HepG2 (cell line): ENCODE measurements around the gene BLVRA. TPM values are rescaled to one million over a fixed set of nuclear protein-coding genes. Genes with fewer than 3 reads are reported as not detected.

Source experiments
- ATAC-seq: fragments of 200-7000 bp; cut with Tn5 transposase; 3 replicates; pipeline ENCODE4 v1.9.1; 2020; ENCODE audit warnings: mild to moderate bottlenecking, moderate library complexity
- BruUV-seq: library from RNA; stranded (reverse); fragments of 400-500 nt; replicated peaks from 2 replicates; lab custom pipeline; 2021; lab: Mats Ljungman, UMichigan
- CTCF ChIA-PET: fragments of 300-600 bp; formaldehyde crosslinking; extraction: SDS; loops from one replicate; lab custom pipeline; 2021; ENCODE audit warnings: low total read pairs, inconsistent platforms, low intra/inter-chr PET ratio; lab: Yijun Ruan, JAX
- POLR2A ChIA-PET: fragments of 350-600 bp; sonication (Branson Sonifier 250); formaldehyde crosslinking; loops from one replicate; lab custom pipeline; 2020; ENCODE audit warnings: antibody characterized with exemption, inconsistent platforms; lab: Yijun Ruan, JAX
- DNase-seq: peaks from one replicate; pipeline ENCODE4 v3.0.0-alpha.2; 2015; ENCODE audit warnings: low spot score
- FAIRE-seq: peaks from 3 replicates; lab custom pipeline; 2011; peaks lifted over from hg19 to GRCh38; lab: Jason Lieb, UNC
- H2AFZ ChIP-seq: one replicate; pipeline ENCODE4 v1.6.1; 2011; ENCODE audit warnings: low read length, inconsistent platforms
- H3K27ac ChIP-seq: fragments of 300-600 bp; 3 replicates; pipeline ENCODE4 v1.8.0; 2011; ENCODE audit warnings: mixed run types, mild to moderate bottlenecking, mixed read lengths, low read length, inconsistent platforms; ENCODE audit not compliant: insufficient read depth; ENCODE audit errors: extremely low read length
- H3K27me3 ChIP-seq, 2 experiments: fragments of 200-600 bp in 1 of 2; 2 replicates in 1 of 2; 3 replicates in 1 of 2; pipeline versions ENCODE4 v1.6.0 to v1.8.0; 2011; ENCODE audit warnings: low read length in 2 of 2, mild to moderate bottlenecking in 2 of 2, moderate library complexity in 2 of 2, inconsistent platforms in 1 of 2; ENCODE audit not compliant: insufficient read depth in 2 of 2, control insufficient read depth in 1 of 2
- H3K36me3 ChIP-seq, 2 experiments: fragments of 200-600 bp in 1 of 2; replicated peaks in 1 of 2; 2 replicates in 1 of 2; 3 replicates in 1 of 2; pipeline versions ENCODE4 v1.5.1 to v1.8.0; 2011; ENCODE audit warnings: low read length in 2 of 2, inconsistent platforms in 1 of 2; ENCODE audit not compliant: insufficient read depth in 2 of 2, control insufficient read depth in 1 of 2
- H3K4me1 ChIP-seq: 2 replicates; pipeline ENCODE4 v1.5.1; 2012; ENCODE audit warnings: low read length, inconsistent platforms; ENCODE audit not compliant: insufficient read depth
- H3K4me2 ChIP-seq: 2 replicates; pipeline ENCODE4 v1.6.0; 2011; ENCODE audit warnings: low read depth, low read length, inconsistent platforms
- H3K4me3 ChIP-seq, 3 experiments: fragments of 200-600 bp in 1 of 3; sonication (generic), shearing (Covaris generic) in 1 of 3; replicated peaks in 1 of 3; 2 replicates each; pipeline ENCODE4 v1.5.1; 2011 to 2016; ENCODE audit warnings: low read length in 3 of 3, inconsistent platforms in 2 of 3, low read depth in 2 of 3, mild to moderate bottlenecking in 2 of 3, control low read depth in 1 of 3, mixed read lengths in 1 of 3; ENCODE audit not compliant: insufficient read depth in 1 of 3
- H3K79me2 ChIP-seq: one replicate; pipeline ENCODE4 v1.6.1; 2011; ENCODE audit warnings: low read length, inconsistent platforms; ENCODE audit not compliant: insufficient read depth
- H3K9ac ChIP-seq: 2 replicates; pipeline ENCODE4 v1.6.0; 2011; ENCODE audit warnings: mild to moderate bottlenecking, low read depth, low read length, inconsistent platforms; ENCODE audit not compliant: insufficient read depth
- H3K9me3 ChIP-seq: 2 replicates; pipeline ENCODE4 v1.5.1; 2012; ENCODE audit warnings: mild to moderate bottlenecking, low read length
- H4K20me1 ChIP-seq: 2 replicates; pipeline ENCODE4 v1.6.0; 2011; ENCODE audit warnings: inconsistent platforms, mild to moderate bottlenecking, low read length, moderate library complexity; ENCODE audit not compliant: insufficient read depth
- AKAP8 ChIP-seq: sonication (generic); formaldehyde crosslinking; IDR thresholded peaks from 2 replicates; pipeline ENCODE4 v1.5.1; 2020; ENCODE audit warnings: mild to moderate bottlenecking, missing genetic modification reagents
- BATF2 ChIP-seq: sonication (generic); formaldehyde crosslinking; IDR thresholded peaks from 2 replicates; pipeline ENCODE4 v1.8.0; 2022; ENCODE audit warnings: mild to moderate bottlenecking, missing genetic modification reagents, moderate library complexity
- DZIP1 ChIP-seq: sonication (generic); formaldehyde crosslinking; IDR thresholded peaks from 2 replicates; pipeline ENCODE4 v1.5.0; 2020; ENCODE audit warnings: mild to moderate bottlenecking, missing genetic modification reagents
- GLMP ChIP-seq: sonication (generic); formaldehyde crosslinking; IDR thresholded peaks from 2 replicates; pipeline ENCODE4 v1.9.0; 2021; ENCODE audit warnings: missing genetic modification reagents, mild to moderate bottlenecking, borderline replicate concordance
- MAFG ChIP-seq: sonication (generic); formaldehyde crosslinking; IDR thresholded peaks from 2 replicates; pipeline ENCODE4 v1.5.1; 2020; ENCODE audit warnings: mild to moderate bottlenecking, missing genetic modification reagents
- MYPOP ChIP-seq: sonication (generic); formaldehyde crosslinking; IDR thresholded peaks from 2 replicates; pipeline ENCODE4 v1.8.1; 2023; ENCODE audit warnings: mild to moderate bottlenecking, moderate library complexity, missing genetic modification reagents
- NR0B2 ChIP-seq: sonication (generic); formaldehyde crosslinking; IDR thresholded peaks from 2 replicates; pipeline ENCODE4 v1.4.0; 2020; ENCODE audit warnings: mild to moderate bottlenecking, missing genetic modification reagents
- PAWR ChIP-seq: sonication (generic); formaldehyde crosslinking; IDR thresholded peaks from 2 replicates; pipeline ENCODE4 v1.4.0; 2020; ENCODE audit warnings: missing genetic modification reagents, mild to moderate bottlenecking, borderline replicate concordance
- RELA ChIP-seq: sonication (generic); formaldehyde crosslinking; IDR thresholded peaks from 2 replicates; pipeline ENCODE4 v1.4.0; 2020; ENCODE audit warnings: missing genetic modification reagents
- SALL2 ChIP-seq: sonication (generic); formaldehyde crosslinking; IDR thresholded peaks from 2 replicates; pipeline ENCODE4 v1.8.1; 2023; ENCODE audit warnings: mild to moderate bottlenecking, missing genetic modification reagents, inconsistent platforms
- SMAD1 ChIP-seq: sonication (generic); formaldehyde crosslinking; IDR thresholded peaks from 2 replicates; pipeline ENCODE4 v1.4.0; 2020; ENCODE audit warnings: missing genetic modification reagents, low read depth, mild to moderate bottlenecking, borderline replicate concordance
- TEF ChIP-seq: sonication (generic); formaldehyde crosslinking; IDR thresholded peaks from 2 replicates; pipeline ENCODE4 v1.5.0; 2020; ENCODE audit warnings: missing genetic modification reagents
- ZFP36L2 ChIP-seq: sonication (generic); formaldehyde crosslinking; IDR thresholded peaks from 2 replicates; pipeline ENCODE4 v1.4.0; 2020; ENCODE audit warnings: missing genetic modification reagents
- ZNF124 ChIP-seq: sonication (generic); formaldehyde crosslinking; IDR thresholded peaks from 2 replicates; pipeline ENCODE4 v1.4.0; 2020; ENCODE audit warnings: missing genetic modification reagents
- ZNF354B ChIP-seq: sonication (generic); formaldehyde crosslinking; IDR thresholded peaks from 2 replicates; pipeline ENCODE4 v1.8.0; 2022; ENCODE audit warnings: mild to moderate bottlenecking, missing genetic modification reagents
- ZNF432 ChIP-seq: sonication (generic); formaldehyde crosslinking; IDR thresholded peaks from 2 replicates; pipeline ENCODE4 v1.5.0; 2020; ENCODE audit warnings: missing genetic modification reagents, mild to moderate bottlenecking, borderline replicate concordance
- WGBS: methylation state at CpG from one replicate; pipeline ENCODE4 v1.1.6; 2017; ENCODE audit warnings: low lambda C conversion rate; 5-methylcytosine and 5-hydroxymethylcytosine counted together
- in situ Hi-C: cut with HindIII; loops from 2 replicates; pipeline ENCODE4 v1.10.0; 2017; ENCODE audit warnings: low pct_unique_long_range_greater_than_20kb; ENCODE audit not compliant: extremely low pct_ligation_motif_present
- intact Hi-C: fragments of 100-400 bp; cut with micrococcal nuclease; formaldehyde crosslinking; loops from one replicate; pipeline ENCODE4 v1.10.0; 2022; ENCODE audit not compliant: unreplicated experiment
- polyA plus RNA-seq, 8 experiments: library from polyadenylated mRNA; depleted of rRNA in 3 of 8; stranded (reverse) in 7 of 8; unstranded in 1 of 8; fragments of >200 nt; fragmentation: Illumina TruSeq in 4 of 8; extraction: Trizol in 4 of 8; gene quantifications; 2 replicates each; pipeline versions ENCODE4 v1.2.1 to v1.2.3, GENCODE V29; 2011 to 2016; ENCODE audit warnings: low read depth in 4 of 8, missing spikeins in 1 of 8, mixed read lengths in 1 of 8; ENCODE audit not compliant: insufficient read depth in 1 of 8
- total RNA-seq, 5 experiments: library from RNA; depleted of rRNA; stranded (reverse); fragments of >200 nt; fragmentation: Illumina TruSeq; extraction: Trizol; gene quantifications; 2 replicates each; pipeline ENCODE4 v1.2.3, GENCODE V29; 2016; ENCODE audit warnings: low read depth in 1 of 5

Gene BLVRA
- total and polyA plus RNA-seq, 2 of the 13 experiments (the other 11 are each of a cell fraction or from before 2014, with no cell fraction given) = 39.2 to 64.2 TPM

GRCh38 chr7:43729214-43729923, 29.1 kb upstream of the BLVRA start, which contains the start of gene COA1:
Gene COA1 (minus strand): TSS chr7:43729523. CDS start chr7:43648614, 80,909 bp downstream.
- intact Hi-C loops (loop anchor here (1.0 to 2.0 kb wide), 5 partner anchors 35 to 109 kb away; no protein-coding TSS in a partner anchor), in situ Hi-C loops (no loop called here)
- no TSS peak for BruUV-seq
- Histone ChIP-seq H4K20me1 (peaks cover 5% of the 10 kb centered on the region; the same call in 1 of the 2 replicates), H3K27ac (peak within 1 kb of the TSS; percentile 89), H3K9ac (peak within 1 kb of the TSS; percentile 90), H3K4me1 (peaks cover 28% of the 10 kb centered on the region), H3K4me2 (peak within 1 kb of the TSS; percentile 89), H3K4me3 (peak within 1 kb of the TSS; percentile 89 to 98 (median 95)), H3K9me3 (no peaks in the 10 kb centered on the region), H3K36me3 (no peaks in the 10 kb centered on the region; a peak in 1 of 5 replicates), H3K79me2 (peaks cover 47% of the 10 kb centered on the region), H3K27me3 (no peaks in the 10 kb centered on the region; a peak in 1 of 5 replicates), H2AFZ (peak within 1 kb of the TSS; percentile 81)
- peak; percentile 74 for FAIRE-seq
- CTCF ChIA-PET = interaction anchor here (1.3 to 3.0 kb wide), 2 partner anchors 81 to 109 kb away, joined by 3 to 14 read pairs; no protein-coding TSS in a partner anchor
- peak; percentile 82 for DNase-seq
- under 1% methylated on average over 27 of the region's 66 CpGs for WGBS
- peak; percentile 99 for ATAC-seq
- POLR2A ChIA-PET = interaction anchor here (0.7 to 3.5 kb wide), 17 partner anchors 9 to 227 kb away, joined by 3 to 22 read pairs (median 5); partner anchors contain the start of genes BLVRA and STK17A
- 0 out of 2 replicates have a peak, but pooled peaks have one; percentile 27 for TF ChIP-seq TEF
- no peak for TF ChIP-seq ZFP36L2 (CRISPR knock-in tag)
- peak; percentile 54; the same call in 1 of the 2 replicates for TF ChIP-seq NR0B2 (CRISPR knock-in tag)
- TF ChIP-seq SMAD1 (CRISPR knock-in tag) = no peak; the same call in 1 of the 2 replicates
- TF ChIP-seq ZNF354B = no peak
- TF ChIP-seq RELA (CRISPR knock-in tag) = no peak
- TF ChIP-seq SALL2 (CRISPR knock-in tag) = peak; percentile 64; the same call in 1 of the 2 replicates
- TF ChIP-seq ZNF432 = no peak
- TF ChIP-seq GLMP = no peak
- TF ChIP-seq PAWR = no peak
- TF ChIP-seq DZIP1 (CRISPR knock-in tag) = no peak; the same call in 1 of the 2 replicates
- TF ChIP-seq ZNF124 (CRISPR knock-in tag) = peak; percentile 89
- no peak for TF ChIP-seq AKAP8 (CRISPR knock-in tag)
- no peak for TF ChIP-seq BATF2 (CRISPR knock-in tag)
- no peak for TF ChIP-seq MAFG (CRISPR knock-in tag)
- peak; percentile 91 for TF ChIP-seq MYPOP
